Stomach (tissue), 4 donors: Measurements from ENCODE around the gene SCGB2A2.

Source experiments
- EP300 ChIP-seq: sonication (generic); formaldehyde crosslinking; IDR thresholded peaks from one replicate; pipeline ENCODE4 v1.6.1; 2017; ENCODE audit warnings: antibody characterized with exemption
- POLR2A ChIP-seq, 4 donors: fragments of 450-650 bp; IDR thresholded peaks; one replicate each; pipeline ENCODE4 v1.6.1; 2016; ENCODE audit warnings: antibody characterized with exemption in 4 of 4, control low read depth in 2 of 4, mild to moderate bottlenecking in 1 of 4, moderate library complexity in 1 of 4
- POLR2AphosphoS5 ChIP-seq, 3 donors: sonication (generic); formaldehyde crosslinking; IDR thresholded peaks; one replicate each; pipeline ENCODE4 v1.6.1; 2016; ENCODE audit warnings: antibody characterized with exemption in 3 of 3
- TF ChIP-seq, protein P1 (sequence below), 7 experiments: fragments of 450-650 bp in 4 of 7; fragments of 200-600 bp in 3 of 7; sonication (generic) in 3 of 7; IDR thresholded peaks; one replicate each; pipeline ENCODE4 v1.5.1; 2016 to 2019; ENCODE audit warnings: antibody characterized with exemption in 7 of 7, control low read depth in 2 of 7, mild to moderate bottlenecking in 1 of 7

DNA sequence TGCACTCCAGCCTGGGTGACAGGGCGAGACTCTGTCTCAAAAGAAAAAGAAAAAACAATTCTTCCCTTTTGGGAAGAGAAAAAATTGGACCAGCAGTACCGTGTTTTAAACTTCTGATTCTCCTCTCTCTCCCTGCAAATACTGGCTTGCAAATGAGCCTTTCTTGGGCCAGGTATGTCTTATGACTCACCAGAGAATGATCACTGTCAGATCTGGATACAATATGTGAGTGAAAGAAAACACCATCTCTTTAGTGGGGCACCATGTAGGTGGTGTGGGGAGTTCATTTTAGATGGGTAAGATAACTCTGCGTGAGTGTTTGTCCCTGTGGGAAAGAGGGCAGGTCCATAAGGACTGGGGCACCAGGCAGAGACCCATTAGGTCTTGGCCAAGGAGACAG lies 2.4 kb upstream of the SCGB2A2 start:
- TF ChIP-seq POLR2A (IDR thresholded peaks at IDR 0.05) (no peak), EP300 (no peak), POLR2AphosphoS5 (IDR thresholded peaks at IDR 0.05) (no peak)
- TF ChIP-seq, protein P1, sequence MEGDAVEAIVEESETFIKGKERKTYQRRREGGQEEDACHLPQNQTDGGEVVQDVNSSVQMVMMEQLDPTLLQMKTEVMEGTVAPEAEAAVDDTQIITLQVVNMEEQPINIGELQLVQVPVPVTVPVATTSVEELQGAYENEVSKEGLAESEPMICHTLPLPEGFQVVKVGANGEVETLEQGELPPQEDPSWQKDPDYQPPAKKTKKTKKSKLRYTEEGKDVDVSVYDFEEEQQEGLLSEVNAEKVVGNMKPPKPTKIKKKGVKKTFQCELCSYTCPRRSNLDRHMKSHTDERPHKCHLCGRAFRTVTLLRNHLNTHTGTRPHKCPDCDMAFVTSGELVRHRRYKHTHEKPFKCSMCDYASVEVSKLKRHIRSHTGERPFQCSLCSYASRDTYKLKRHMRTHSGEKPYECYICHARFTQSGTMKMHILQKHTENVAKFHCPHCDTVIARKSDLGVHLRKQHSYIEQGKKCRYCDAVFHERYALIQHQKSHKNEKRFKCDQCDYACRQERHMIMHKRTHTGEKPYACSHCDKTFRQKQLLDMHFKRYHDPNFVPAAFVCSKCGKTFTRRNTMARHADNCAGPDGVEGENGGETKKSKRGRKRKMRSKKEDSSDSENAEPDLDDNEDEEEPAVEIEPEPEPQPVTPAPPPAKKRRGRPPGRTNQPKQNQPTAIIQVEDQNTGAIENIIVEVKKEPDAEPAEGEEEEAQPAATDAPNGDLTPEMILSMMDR (IDR thresholded peaks at IDR 0.05) = no peak
